HG02973 (cell line): ENCODE measurements around the gene NFATC2.

Experiments
- ATAC-seq: cut with Tn5 transposase; IDR thresholded peaks from one replicate; pipeline ENCODE4 v1.9.1; 2021; ENCODE audit warnings: moderate library complexity; ENCODE audit not compliant: unreplicated experiment

The NFATC2 gene

DNA sequence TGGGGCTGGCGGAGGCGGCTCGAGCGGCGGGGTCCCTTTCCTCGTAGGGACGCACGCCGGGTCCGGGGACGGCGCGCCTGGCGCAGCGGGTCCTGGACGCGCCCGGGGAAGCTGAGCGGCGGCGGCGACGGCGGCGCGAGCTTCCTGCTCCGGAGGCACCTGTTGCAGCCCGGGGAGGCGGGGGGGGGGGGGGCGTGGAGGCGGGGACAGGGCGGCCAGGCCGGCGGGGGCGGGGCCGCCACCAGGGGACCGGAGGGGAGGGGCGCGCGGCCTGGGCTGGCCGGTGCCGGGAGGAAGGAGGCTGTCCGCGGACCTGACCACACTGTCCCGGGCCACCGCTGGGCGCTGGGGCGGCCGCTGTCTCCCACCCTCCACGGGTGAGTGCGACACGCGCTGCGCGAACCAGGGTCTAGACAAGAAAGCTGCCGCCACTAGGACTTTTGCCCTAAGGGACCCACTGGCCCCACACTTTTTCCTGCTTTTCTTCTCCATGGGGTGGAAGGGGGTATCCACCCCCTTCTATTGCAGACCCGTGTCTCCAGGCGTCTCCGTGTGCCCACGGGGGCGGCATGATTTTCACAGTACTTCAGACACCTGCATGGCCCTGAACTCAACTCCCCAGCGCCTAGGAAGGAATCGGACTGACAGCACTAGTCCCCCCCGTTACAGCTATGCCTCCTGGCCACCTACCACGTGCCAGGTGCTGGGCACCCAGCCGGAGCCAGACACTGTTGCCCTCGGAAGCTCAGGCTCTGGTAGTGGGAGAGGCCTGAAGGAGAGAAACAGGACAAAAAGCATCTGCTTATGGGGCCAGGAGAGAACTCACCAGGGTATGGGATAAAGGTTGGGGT, at the start of gene NFATC2:
TSS of gene NFATC2 (minus strand) at position 149 of the 851 bp plus-strand sequence. CDS start 220 bp downstream, outside the sequence.
- peak; percentile 40 for ATAC-seq

DNA sequence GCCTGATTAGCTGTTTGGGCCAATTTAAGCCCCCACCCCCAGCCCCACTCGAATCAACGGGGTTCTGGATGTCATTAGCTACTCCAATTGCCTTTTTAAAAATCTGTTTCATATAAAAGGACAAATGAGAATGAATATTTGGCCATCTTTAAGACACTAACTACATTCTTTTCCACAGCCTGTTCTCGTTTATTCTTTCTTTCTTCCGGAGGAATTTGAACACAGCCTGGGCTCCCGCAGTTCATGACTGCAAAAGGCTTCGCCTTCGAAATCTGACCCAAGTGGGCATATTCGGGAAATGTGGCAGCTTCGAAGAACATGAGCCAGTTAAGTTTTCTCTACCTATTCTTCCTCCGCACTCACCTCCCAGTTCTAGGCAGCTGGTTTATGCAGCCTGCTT, 49.4 kb upstream of the NFATC2 start:
- no peak for ATAC-seq

DNA sequence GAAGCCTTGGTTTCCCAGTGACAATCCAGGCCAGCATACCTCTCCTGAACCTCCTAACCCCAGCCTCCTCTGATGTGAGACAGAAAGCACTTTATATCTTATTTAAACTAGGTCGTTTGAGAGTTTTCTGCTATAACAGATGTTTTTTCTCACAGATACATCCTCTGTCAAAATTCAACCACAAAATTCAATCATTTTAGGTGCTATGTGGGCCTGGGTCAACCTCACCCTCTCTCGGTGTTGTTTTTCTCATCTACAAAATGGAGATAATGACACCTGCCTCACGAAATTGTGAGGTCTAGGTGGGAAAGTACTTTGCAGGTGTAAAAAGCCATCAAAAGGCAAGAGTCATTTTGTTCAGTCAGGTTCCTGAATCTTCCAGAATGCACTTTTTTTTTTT, 46.2 kb upstream of the NFATC2 start:
- ATAC-seq, result no peak

DNA sequence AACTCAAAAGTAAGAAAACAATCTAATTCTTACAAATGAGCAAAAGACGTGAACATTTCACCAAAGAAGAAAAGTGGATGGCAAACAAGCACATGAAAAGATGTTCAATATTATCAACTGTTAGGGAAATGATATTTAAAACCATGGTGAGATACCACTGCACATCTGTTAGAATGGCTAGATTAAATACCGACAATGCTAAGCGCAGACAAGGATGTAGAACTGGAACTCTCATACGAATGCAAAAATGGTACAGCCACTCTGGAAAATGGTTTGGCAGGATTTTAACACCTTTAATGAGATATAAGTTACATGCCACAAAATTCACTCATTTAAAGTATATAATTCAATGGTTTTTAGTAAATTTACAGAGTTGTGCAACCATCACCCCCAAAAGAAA, 44.6 kb upstream of the NFATC2 start:
- ATAC-seq, result no peak

DNA sequence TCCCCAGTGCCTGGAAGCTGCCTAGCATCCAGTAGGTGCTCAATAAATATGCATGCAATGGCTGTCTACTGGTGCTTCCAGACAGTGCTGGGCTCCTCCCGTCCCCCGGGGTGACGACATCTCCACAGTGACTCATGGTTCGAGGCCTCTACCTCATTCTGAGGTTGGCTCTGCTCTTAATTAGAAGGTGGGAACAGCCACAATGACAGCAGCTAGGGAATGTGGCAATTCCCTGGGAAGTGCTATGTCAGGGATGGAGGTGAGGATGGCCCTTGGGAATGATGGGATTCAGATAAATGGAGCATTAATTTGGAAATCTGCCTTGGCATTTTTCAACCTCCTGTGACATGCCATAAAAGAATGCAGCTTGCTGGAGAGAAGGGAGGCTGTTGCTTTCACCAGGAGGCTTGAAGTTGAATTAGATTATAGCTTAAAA, 43.5 kb upstream of the NFATC2 start:
- ATAC-seq, result no peak

GRCh38 chr20:51585148-51585547, 42.6 kb upstream of the NFATC2 start:
- no peak for ATAC-seq

DNA sequence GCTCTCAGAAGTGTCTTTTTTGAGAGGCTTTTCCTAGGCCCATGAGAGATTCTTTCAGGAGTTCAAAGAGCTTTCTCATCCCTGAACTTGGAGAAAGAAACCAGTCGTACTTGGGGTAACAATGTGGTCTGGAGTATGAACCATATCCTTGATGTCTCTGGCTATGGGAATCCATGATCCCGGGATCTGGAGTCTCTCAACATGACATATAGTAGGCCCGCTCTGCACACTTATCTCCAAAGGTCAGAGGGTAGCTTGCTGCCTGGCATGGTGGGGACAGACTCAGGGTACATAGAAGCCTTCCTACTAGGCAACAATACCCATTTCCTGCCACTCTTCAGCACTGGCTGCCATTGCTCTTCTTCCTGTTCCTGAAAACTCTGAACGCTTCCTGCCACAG, 42.2 kb upstream of the NFATC2 start:
- ATAC-seq, result no peak

- ATAC-seq, result no peak
Observed at GRCh38 chr20:51584116-51584515, 41.6 kb upstream of the NFATC2 start.

- ATAC-seq, result no peak
Observed at GRCh38 chr20:51583499-51583898, 41.0 kb upstream of the NFATC2 start.

GRCh38 chr20:51583073-51583472, 40.6 kb upstream of the NFATC2 start:
- ATAC-seq, result no peak

DNA sequence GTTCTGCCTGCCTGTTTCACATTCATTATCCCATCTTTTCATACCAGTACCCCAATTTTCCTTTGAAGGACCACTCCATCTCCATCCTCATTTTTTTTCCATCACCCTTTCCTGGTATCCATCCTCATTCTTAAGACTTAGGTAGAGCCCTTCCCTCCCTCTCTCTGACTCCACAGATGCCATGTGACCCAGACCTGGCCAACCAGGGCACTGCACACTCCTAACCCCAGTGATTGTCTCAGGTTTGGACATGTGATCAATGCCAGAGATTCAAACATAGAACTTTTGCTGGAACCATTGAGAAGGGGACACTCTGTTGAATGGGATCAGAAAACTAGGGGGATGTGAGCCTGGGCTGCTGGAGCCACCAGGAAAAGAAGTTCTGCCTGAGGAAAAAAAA, 39.1 kb upstream of the NFATC2 start:
- ATAC-seq, result no peak

DNA sequence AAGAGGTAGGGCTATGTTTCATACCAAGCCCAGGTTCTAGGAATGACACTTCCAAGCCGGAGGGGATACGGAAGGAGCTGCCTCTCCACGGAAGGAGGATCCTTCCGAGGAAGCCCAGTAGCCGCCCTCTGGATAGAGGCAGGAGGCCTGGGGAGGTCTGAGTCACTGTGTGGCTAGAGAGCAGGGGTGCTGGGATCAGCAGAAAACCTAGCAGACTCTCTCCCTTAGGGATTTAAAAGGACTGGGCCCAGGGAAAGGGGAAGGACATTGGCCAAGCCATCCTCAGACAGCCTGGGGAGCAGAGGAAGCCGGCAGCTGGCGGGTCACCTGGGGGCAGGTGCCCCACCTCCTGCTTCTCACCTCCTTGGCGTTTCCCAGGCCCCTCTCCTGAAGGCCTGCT, 36.6 kb upstream of the NFATC2 start:
- no peak for ATAC-seq

DNA sequence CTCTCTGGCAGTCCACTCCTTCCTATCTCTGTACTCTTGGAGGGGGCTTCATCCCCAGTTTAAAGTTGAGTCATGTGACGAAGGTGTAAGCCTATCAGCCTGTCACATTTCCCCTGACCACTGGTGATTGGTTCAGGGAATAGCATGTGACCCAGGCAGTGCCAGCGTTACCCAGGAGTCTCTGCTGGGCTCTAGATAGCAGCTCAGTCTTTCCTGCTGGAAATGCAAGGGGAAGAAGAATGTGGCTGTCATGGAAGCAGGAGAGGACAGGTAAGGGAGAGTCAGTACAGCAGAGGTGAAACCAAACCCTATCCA, 35.6 kb upstream of the NFATC2 start:
- no peak for ATAC-seq

DNA sequence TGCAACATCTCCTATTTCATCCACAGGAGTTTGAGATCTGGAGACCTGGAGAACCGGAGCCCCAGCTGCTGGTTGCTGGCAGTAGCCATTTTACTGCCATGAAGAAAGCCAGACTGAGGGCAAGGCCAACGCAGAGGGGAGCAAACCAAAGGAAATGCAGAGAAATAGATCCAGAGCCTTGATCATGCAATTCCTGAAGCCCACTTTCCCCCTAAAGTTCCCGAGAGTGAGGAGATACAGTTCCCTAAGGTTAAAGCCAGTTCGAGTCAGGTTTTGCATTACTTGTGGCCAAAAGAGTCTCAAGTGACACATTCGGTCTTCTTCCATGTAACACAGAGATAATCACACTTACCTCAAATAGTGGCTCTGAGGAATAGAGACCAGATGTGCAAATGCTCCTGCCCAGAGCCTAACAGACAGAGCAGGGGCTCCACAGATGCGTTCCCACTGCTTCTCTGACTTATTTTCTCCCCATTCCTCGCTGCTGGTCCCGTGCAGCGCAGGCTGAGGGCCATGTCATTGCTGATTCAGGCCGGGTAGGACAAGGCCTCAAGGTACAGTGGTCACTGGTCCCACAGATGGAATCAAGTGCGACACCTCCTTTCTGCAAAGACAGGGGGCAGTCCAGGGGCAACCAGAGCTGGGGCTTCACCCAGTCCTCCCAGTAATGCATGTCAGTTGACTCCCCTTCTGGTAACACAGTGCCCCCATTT, 35.1 kb upstream of the NFATC2 start:
- no peak for ATAC-seq

DNA sequence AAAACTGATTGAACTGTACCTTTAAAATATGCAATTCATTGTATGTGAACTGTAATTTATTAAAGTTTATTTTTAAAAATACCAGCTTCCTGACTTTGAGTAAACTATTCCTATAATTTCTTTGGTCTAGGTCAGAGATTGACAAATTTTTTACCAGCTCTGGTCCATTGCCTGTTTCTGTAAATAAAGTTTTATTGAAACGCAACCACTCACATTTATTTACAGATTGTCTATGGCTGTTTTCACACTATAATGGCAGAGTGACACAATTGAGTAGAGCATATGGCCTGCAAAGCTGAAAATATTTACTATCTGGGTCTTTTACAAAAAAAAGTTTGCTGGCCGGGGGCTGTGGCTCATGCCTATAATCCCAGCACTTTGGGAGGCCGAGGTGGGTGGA, 33.0 kb upstream of the NFATC2 start:
- ATAC-seq, result no peak

DNA sequence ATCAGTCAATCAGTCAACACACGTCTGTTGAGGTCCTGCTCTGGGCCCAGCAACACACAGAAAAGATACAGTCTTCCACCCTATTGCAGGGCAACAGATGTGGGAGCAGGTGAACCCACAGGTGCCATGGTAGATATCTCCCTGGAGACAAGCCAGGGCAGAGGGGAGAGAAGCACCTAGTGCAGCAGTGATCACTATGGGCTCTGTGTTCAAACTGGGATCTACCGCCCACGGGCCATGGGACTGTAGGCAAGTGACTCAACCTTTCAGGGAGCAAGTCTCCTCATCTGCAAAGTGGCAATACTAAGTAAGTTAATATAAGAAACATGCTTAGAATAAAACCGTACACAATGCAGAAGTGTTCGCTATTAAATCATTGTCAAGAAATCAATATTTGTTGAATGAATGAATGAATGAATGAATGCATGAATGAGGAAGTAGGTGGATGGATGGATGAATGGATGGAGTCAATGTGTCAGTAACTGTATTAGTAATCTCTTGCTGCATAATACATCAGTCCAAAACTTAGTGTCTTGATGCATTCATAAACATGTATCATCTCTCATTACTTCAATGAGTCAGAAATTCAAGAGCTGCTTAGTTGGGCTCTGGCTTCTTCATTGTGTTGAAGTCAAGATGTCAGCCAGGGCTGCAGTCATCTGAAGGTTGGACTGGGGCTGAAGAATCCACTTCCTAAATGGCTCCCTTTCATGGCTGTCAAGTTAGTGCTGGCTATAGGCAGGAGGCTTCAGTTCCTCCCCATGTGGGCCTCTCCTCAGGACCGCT, 31.9 kb upstream of the NFATC2 start:
- ATAC-seq, result no peak

- no peak for ATAC-seq
Observed at GRCh38 chr20:51573576-51574243, 31.2 kb upstream of the NFATC2 start.

DNA sequence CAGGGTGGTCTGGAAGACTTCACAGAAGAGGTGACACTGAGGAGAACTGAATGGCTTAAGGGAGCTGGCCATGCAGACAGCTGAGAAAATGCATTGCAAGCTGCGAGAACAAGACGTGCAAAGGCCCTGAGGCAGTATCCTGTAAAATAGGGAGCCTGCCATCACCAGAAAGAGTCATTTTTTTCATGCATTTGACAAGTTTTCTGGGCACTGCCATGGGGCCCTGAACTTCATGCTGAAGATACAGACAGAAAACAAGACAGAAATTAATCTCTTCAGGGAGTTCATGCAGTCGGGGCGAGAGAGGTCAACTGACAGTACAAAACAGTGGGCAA, 28.9 kb upstream of the NFATC2 start:
- ATAC-seq, result no peak

DNA sequence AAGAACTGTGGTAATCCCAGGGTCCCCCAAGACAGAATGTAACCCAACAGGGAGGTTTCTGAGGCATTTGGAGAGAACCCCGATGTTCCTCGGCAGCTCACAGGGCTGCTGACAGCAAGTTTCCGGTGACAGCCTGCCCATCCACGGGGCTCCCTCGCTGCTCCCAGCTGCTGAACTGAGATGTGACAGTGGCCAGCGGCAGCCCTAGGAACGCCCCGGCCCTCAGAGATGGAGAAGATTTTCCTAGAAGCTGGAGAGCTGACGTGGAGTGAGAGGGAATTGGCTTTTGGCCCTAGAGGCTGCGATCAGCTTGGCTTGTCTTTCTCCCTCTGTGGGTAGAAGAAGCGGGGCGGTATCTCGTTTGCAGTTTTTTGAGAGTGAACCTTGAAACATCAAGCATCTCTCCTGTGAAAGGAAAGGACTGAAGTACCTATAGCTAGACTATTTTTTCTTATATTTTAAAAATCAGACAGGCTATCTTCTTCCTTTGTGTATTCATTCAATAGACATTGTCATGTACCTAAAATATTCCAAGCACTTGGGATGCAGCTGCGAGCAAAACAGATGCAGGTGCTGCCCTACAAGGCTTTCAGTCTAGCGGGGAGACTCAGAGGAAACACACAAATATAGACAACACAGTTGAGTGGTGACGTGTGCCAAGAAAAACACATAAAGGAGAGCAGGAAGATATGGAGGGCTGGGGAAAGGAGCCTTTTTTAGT, 28.4 kb upstream of the NFATC2 start:
- ATAC-seq, result no peak
